Epithelial cell of esophagus (primary cell): Measurements from ENCODE around the gene CLDN11.

Source experiments
- DNase-seq: peaks from one replicate; pipeline ENCODE4 v3.0.0; 2010; ENCODE audit warnings: low read depth
- H3K4me3 ChIP-seq: 2 replicates; pipeline ENCODE4 v1.5.1; 2011; ENCODE audit warnings: mild to moderate bottlenecking, low read length, control low read depth
- CTCF ChIP-seq: IDR thresholded peaks from 2 replicates; pipeline ENCODE4 v1.5.1; 2011; ENCODE audit warnings: low read depth, mild to moderate bottlenecking, low read length, control low read depth, inconsistent platforms; ENCODE audit not compliant: insufficient read depth; ENCODE audit errors: missing control alignments

CLDN11 gene

GRCh38 chr3:170418422-170419398 lies at the start of gene CLDN11:
Gene CLDN11 (plus strand): TSS chr3:170418868. CDS start chr3:170419067, 199 bp downstream.
- no peak for TF ChIP-seq CTCF
- DNase-seq = peak; percentile 18
- H3K4me3 ChIP-seq = peak within 1 kb of the TSS; percentile 31

- no peak overlapping the region for H3K4me3 ChIP-seq
- DNase-seq = no peak
- TF ChIP-seq CTCF = no peak
Measured at GRCh38 chr3:170368921-170369320, 49.7 kb upstream of the CLDN11 start.

DNA sequence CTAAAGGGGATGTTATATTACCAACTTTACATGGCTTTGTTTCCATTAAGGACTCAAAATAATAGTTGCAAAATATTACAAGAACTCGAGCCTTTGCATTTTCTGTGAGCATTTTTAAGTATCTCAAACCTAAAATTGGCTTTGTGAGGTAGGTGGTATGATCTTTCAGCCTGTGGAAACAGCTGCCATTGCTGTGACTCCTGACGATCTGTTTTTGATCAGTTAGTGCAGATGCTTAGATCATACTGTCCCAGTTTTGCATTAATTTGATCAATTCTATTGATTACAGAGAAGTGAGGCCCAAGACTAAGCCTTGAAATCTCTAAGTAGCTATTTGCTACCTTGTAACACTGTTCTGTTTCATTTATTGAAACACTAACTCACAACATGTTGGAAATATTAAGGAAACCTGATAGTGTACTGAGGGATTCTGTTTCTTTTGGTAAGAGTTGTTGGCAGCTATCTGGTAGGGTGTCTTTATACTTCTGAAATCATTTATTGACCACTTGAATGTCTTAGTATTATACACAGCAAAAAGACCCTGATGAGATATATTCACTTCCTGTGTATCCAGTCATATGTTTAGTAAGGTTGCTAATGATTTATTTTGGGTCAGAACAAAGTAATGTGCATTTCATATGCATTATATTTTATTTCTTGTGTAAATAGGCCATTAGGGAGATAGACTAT lies 46.3 kb upstream of the CLDN11 start:
- DNase-seq = no peak
- H3K4me3 ChIP-seq = no peak overlapping the region
- TF ChIP-seq CTCF = no peak

DNA sequence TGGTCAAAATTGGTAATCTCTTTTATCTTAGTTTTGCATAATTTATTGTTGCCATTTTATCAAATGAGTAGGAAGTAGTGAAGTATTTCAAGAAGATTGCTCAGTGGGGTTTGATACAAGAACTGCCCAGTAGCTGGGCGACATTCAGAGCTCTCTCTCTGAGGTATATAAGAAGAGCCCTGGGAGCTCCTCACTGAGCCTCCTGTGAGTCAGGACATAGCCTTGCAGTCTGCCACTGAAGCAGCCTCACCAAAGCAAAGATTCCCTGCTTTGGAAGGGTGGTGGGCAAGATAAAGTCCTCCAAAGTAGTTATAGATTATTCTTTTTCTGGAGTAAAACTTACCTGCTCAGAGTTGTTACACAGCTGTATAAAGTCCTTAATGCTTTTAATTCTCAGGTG lies 35.1 kb upstream of the CLDN11 start:
- no peak for TF ChIP-seq CTCF
- DNase-seq = no peak

GRCh38 chr3:170386468-170386867 lies 32.2 kb upstream of the CLDN11 start:
- TF ChIP-seq CTCF = no peak
- no peak overlapping the region for H3K4me3 ChIP-seq
- DNase-seq = no peak

More for the DNA sequence above, 35.1 kb upstream of the CLDN11 start:
- no peak overlapping the region for H3K4me3 ChIP-seq

- no peak overlapping the region for H3K4me3 ChIP-seq
- TF ChIP-seq CTCF = no peak
- DNase-seq = peak; percentile 36
Measured at GRCh38 chr3:170387950-170388349, 30.7 kb upstream of the CLDN11 start.
